Panc1 (cell line): ENCODE results near the gene ABHD16B.
"Not testable (repeated sequence)": the region's sequence is repeated elsewhere in the genome, so short reads cannot be mapped to it uniquely, and the experiment has no call there.

Experiments
- TCF7L2 ChIP-seq: IDR thresholded peaks from 2 replicates; pipeline ENCODE4 v1.6.1; 2011; ENCODE audit warnings: mild to moderate bottlenecking, low read depth, low read length, inconsistent platforms
- TF ChIP-seq, protein P1 (sequence below): fragments of 450-650 bp; IDR thresholded peaks from 2 replicates; pipeline ENCODE4 v1.5.1; 2017; ENCODE audit warnings: mild to moderate bottlenecking

DNA sequence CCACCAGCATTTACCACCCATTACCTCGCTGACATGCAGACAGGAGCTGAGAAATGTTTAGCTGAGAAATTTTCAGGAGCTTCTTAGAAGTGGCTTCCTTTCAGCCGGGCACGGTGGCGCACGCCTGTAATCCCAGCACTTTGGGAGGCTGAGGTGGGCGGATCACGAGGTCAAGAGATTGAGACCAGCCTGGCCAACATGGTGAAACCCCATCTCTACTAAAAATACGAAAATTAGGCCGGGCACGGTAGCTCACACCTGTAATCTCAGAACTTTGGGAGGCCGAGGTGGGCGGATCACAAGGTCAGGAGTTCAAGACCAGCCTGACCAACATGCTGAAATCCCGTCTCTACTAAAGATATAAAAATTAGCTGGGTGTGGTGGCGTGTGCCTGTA is 9.8 kb upstream of the ABHD16B start:
- TF ChIP-seq TCF7L2 = not testable (repeated sequence)
- TF ChIP-seq, protein P1, sequence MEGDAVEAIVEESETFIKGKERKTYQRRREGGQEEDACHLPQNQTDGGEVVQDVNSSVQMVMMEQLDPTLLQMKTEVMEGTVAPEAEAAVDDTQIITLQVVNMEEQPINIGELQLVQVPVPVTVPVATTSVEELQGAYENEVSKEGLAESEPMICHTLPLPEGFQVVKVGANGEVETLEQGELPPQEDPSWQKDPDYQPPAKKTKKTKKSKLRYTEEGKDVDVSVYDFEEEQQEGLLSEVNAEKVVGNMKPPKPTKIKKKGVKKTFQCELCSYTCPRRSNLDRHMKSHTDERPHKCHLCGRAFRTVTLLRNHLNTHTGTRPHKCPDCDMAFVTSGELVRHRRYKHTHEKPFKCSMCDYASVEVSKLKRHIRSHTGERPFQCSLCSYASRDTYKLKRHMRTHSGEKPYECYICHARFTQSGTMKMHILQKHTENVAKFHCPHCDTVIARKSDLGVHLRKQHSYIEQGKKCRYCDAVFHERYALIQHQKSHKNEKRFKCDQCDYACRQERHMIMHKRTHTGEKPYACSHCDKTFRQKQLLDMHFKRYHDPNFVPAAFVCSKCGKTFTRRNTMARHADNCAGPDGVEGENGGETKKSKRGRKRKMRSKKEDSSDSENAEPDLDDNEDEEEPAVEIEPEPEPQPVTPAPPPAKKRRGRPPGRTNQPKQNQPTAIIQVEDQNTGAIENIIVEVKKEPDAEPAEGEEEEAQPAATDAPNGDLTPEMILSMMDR = not testable (repeated sequence)
